K562 (cell line): ENCODE measurements around the gene FAM118B. TPM values are rescaled to one million over a fixed set of nuclear protein-coding genes. Genes with fewer than 3 reads are reported as not detected.
A peak's percentile ranks its signal among the peaks of the same experiment; 100 is the strongest.

Experiments
- ASH1L ChIP-seq: fragments of 450-650 bp; IDR thresholded peaks from 2 replicates; pipeline ENCODE4 v1.6.1; 2018; ENCODE audit warnings: borderline replicate concordance, mild to moderate bottlenecking, low read depth; ENCODE audit not compliant: partially characterized antibody
- BCOR ChIP-seq: fragments of 450-650 bp; IDR thresholded peaks from 2 replicates; pipeline ENCODE4 v1.6.1; 2016
- C11orf30 ChIP-seq: fragments of 450-650 bp; IDR thresholded peaks from 2 replicates; pipeline ENCODE4 v1.6.1; 2016; ENCODE audit warnings: low read depth, mild to moderate bottlenecking
- CC2D1A ChIP-seq: fragments of 450-650 bp; IDR thresholded peaks from 2 replicates; pipeline ENCODE4 v1.6.1; 2017; ENCODE audit warnings: mild to moderate bottlenecking
- ESRRB ChIP-seq: fragments of 250-450 bp; sonication (Bioruptor Pico); IDR thresholded peaks from 2 replicates; pipeline ENCODE4 v1.5.0; 2020; ENCODE audit warnings: mild to moderate bottlenecking, moderate library complexity, borderline replicate concordance
- EWSR1 ChIP-seq: fragments of 450-650 bp; IDR thresholded peaks from 2 replicates; pipeline ENCODE4 v1.6.1; 2018; ENCODE audit warnings: borderline replicate concordance, mild to moderate bottlenecking, low read depth, moderate library complexity; ENCODE audit not compliant: partially characterized antibody
- FOXJ2 ChIP-seq: fragments of 200-800 bp; sonication (Bioruptor generic); IDR thresholded peaks from 2 replicates; pipeline ENCODE4 v1.6.1; 2016; ENCODE audit warnings: missing genetic modification characterization, missing compliant biosample characterization
- NONO ChIP-seq, 2 experiments: fragments of 200-400 bp in 1 of 2; fragments of 450-650 bp in 1 of 2; formaldehyde crosslinking in 1 of 2; IDR thresholded peaks; 2 replicates each; pipeline ENCODE4 v1.6.1; 2017; ENCODE audit warnings: low read depth in 2 of 2, mild to moderate bottlenecking in 2 of 2, moderate library complexity in 2 of 2, low read length in 1 of 2
- POLR2H ChIP-seq: IDR thresholded peaks from 2 replicates; pipeline ENCODE4 v1.6.1; 2016; ENCODE audit warnings: missing genetic modification characterization, low read depth, mild to moderate bottlenecking, control low read depth, missing compliant biosample characterization, moderate library complexity
- SMAD4 ChIP-seq: fragments of 250-450 bp; sonication (Bioruptor Pico); conservative IDR thresholded peaks from 2 replicates; pipeline ENCODE4 v1.8.0; 2021; ENCODE audit warnings: inconsistent platforms, mild to moderate bottlenecking, moderate library complexity
- ZHX1 ChIP-seq: fragments of 150-350 bp; conservative IDR thresholded peaks from 2 replicates; pipeline ENCODE4 v1.6.1; 2014; ENCODE audit warnings: low read length
- ZNF696 ChIP-seq: fragments of 250-450 bp; sonication (Bioruptor Pico); conservative IDR thresholded peaks from 2 replicates; pipeline ENCODE4 v1.4.0; 2020; ENCODE audit warnings: mild to moderate bottlenecking, moderate library complexity
- ZNF766 ChIP-seq: fragments of 200-800 bp; sonication (Bioruptor generic); conservative IDR thresholded peaks from 2 replicates; pipeline ENCODE4 v1.6.1; 2016; ENCODE audit warnings: missing genetic modification characterization, missing compliant biosample characterization
- polyA plus RNA-seq, 8 experiments: library from polyadenylated mRNA; depleted of rRNA in 4 of 8; stranded (reverse) in 5 of 8; unstranded in 3 of 8; fragments of >200 nt; fragmentation: Nextera tagmentation in 2 of 8; fragmentation: Illumina TruSeq in 1 of 8; extraction: Ambion mirVana in 2 of 8; extraction: Trizol in 1 of 8; gene quantifications; 2 replicates each; pipeline versions ENCODE4 v1.2.1 to v1.2.3, GENCODE V29; 2011 to 2014; ENCODE audit warnings: inconsistent platforms in 1 of 8, missing spikeins in 1 of 8
- total RNA-seq, 7 experiments: library from RNA; depleted of rRNA in 6 of 7; stranded (reverse); fragments of >200 nt in 6 of 7; fragmentation: Illumina TruSeq in 2 of 7; extraction: Trizol in 2 of 7; gene quantifications; 2 replicates each; pipeline versions ENCODE4 v1.2.1 to v1.2.3, GENCODE V29; 2011 to 2021; ENCODE audit warnings: low replicate concordance in 1 of 7
- TF ChIP-seq, protein P1 (sequence below): fragments of 450-650 bp; IDR thresholded peaks from 2 replicates; pipeline ENCODE4 v1.7.1; 2018; ENCODE audit warnings: mild to moderate bottlenecking, low read depth; ENCODE audit not compliant: partially characterized antibody
- TF ChIP-seq, protein P2 (sequence below): fragments of 450-650 bp; formaldehyde crosslinking; IDR thresholded peaks from 2 replicates; pipeline ENCODE4 v1.4.0; 2020; ENCODE audit warnings: mild to moderate bottlenecking
- TF ChIP-seq, protein P3 (sequence below): fragments of 250-450 bp; sonication (Bioruptor Pico); IDR thresholded peaks from 2 replicates; pipeline ENCODE4 v1.8.0; 2022; ENCODE audit warnings: inconsistent platforms
- TF ChIP-seq, protein P4 (sequence below): fragments of 250-450 bp; sonication (Bioruptor Pico); IDR thresholded peaks from 2 replicates; pipeline ENCODE4 v1.5.1; 2021; ENCODE audit warnings: mild to moderate bottlenecking

FAM118B gene
- total and polyA plus RNA-seq, 9 of the 15 experiments (the other 6 are each of a cell fraction or from before 2014, with no cell fraction given), result 12.0 to 49.0 (median 22.1) TPM

- TF ChIP-seq, protein P1, sequence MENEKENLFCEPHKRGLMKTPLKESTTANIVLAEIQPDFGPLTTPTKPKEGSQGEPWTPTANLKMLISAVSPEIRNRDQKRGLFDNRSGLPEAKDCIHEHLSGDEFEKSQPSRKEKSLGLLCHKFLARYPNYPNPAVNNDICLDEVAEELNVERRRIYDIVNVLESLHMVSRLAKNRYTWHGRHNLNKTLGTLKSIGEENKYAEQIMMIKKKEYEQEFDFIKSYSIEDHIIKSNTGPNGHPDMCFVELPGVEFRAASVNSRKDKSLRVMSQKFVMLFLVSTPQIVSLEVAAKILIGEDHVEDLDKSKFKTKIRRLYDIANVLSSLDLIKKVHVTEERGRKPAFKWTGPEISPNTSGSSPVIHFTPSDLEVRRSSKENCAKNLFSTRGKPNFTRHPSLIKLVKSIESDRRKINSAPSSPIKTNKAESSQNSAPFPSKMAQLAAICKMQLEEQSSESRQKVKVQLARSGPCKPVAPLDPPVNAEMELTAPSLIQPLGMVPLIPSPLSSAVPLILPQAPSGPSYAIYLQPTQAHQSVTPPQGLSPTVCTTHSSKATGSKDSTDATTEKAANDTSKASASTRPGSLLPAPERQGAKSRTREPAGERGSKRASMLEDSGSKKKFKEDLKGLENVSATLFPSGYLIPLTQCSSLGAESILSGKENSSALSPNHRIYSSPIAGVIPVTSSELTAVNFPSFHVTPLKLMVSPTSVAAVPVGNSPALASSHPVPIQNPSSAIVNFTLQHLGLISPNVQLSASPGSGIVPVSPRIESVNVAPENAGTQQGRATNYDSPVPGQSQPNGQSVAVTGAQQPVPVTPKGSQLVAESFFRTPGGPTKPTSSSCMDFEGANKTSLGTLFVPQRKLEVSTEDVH, result no peak
- TF ChIP-seq FOXJ2, result no peak
- TF ChIP-seq, protein P2, sequence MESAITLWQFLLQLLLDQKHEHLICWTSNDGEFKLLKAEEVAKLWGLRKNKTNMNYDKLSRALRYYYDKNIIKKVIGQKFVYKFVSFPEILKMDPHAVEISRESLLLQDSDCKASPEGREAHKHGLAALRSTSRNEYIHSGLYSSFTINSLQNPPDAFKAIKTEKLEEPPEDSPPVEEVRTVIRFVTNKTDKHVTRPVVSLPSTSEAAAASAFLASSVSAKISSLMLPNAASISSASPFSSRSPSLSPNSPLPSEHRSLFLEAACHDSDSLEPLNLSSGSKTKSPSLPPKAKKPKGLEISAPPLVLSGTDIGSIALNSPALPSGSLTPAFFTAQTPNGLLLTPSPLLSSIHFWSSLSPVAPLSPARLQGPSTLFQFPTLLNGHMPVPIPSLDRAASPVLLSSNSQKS (CRISPR knock-in tag), result no peak
- TF ChIP-seq ASH1L, result no peak
- TF ChIP-seq ZNF766, result 0 out of 2 replicates have a peak, but pooled peaks have one; percentile 24
- TF ChIP-seq POLR2H, result peak; percentile 91
- TF ChIP-seq SMAD4 (CRISPR knock-in tag), result peak; percentile 74
- TF ChIP-seq, protein P3, sequence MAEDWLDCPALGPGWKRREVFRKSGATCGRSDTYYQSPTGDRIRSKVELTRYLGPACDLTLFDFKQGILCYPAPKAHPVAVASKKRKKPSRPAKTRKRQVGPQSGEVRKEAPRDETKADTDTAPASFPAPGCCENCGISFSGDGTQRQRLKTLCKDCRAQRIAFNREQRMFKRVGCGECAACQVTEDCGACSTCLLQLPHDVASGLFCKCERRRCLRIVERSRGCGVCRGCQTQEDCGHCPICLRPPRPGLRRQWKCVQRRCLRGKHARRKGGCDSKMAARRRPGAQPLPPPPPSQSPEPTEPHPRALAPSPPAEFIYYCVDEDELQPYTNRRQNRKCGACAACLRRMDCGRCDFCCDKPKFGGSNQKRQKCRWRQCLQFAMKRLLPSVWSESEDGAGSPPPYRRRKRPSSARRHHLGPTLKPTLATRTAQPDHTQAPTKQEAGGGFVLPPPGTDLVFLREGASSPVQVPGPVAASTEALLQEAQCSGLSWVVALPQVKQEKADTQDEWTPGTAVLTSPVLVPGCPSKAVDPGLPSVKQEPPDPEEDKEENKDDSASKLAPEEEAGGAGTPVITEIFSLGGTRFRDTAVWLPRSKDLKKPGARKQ (CRISPR knock-in tag), result no peak
- TF ChIP-seq BCOR, result peak; percentile 45; the same call in 1 of the 2 replicates
- no peak for TF ChIP-seq ZNF696 (CRISPR knock-in tag)
- no peak for TF ChIP-seq CC2D1A
- TF ChIP-seq, protein P4, sequence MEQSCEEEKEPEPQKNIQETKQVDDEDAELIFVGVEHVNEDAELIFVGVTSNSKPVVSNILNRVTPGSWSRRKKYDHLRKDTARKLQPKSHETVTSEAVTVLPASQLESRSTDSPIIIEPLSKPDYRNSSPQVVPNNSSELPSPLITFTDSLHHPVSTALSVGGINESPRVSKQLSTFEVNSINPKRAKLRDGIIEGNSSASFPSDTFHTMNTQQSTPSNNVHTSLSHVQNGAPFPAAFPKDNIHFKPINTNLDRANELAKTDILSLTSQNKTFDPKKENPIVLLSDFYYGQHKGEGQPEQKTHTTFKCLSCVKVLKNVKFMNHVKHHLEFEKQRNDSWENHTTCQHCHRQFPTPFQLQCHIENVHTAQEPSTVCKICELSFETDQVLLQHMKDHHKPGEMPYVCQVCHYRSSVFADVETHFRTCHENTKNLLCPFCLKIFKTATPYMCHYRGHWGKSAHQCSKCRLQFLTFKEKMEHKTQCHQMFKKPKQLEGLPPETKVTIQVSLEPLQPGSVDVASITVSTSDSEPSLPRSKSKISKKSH, result no peak
- peak; percentile 78 to 92; a peak in 3 of 4 replicates for TF ChIP-seq NONO (IDR thresholded peaks at IDR 0.05; ENCODE audit: low read depth in 2 of 2, low read length in 1 of 2)
- no peak for TF ChIP-seq EWSR1
- no peak for TF ChIP-seq ZHX1
- TF ChIP-seq ESRRB (CRISPR knock-in tag), result no peak
- peak; percentile 79 for TF ChIP-seq C11orf30
These were observed 92.3 kb downstream of the FAM118B start, which contains the start of gene DCPS (continued) for GRCh38 chr11:126303623-126304456.
